GM19452 (cell line): Measurements from ENCODE around the gene UBAC2.
"Not testable (repeated sequence)": the region's sequence is repeated elsewhere in the genome, so short reads cannot be mapped to it uniquely, and the experiment has no call there.

ENCODE experiments used
- ATAC-seq: cut with Tn5 transposase; IDR thresholded peaks from one replicate; pipeline ENCODE4 v1.9.1; 2021; ENCODE audit not compliant: unreplicated experiment

The UBAC2 gene

DNA sequence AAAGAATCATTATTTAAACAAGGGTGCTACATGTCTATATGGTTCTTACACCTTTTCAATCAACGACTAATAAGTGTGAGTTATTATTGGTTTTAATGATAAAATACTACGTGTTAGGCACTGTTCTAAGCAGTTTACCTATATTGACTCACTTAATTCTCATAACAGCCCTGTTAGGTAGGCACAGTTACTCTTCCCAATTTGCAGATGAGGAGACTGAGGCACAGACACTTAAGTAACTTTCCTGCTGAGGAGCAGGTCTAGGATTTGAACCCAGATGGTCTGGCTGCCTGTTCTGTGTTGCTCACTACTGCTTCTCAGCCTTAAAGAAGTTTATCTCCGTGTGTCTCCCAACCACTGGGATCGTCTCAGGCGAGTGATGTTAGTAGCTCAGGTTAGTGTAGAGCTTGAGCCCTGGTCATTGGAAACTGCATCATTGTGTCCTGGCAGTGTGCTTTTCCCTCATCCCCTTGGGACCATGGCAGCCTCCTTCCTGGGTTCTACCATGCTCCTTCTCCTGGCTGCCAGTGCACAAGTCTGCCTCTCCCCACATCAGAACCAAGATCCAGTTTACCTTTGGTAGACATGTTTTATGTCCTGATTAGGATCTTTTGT, 10.9 kb downstream of the UBAC2 start:
- no peak for ATAC-seq

DNA sequence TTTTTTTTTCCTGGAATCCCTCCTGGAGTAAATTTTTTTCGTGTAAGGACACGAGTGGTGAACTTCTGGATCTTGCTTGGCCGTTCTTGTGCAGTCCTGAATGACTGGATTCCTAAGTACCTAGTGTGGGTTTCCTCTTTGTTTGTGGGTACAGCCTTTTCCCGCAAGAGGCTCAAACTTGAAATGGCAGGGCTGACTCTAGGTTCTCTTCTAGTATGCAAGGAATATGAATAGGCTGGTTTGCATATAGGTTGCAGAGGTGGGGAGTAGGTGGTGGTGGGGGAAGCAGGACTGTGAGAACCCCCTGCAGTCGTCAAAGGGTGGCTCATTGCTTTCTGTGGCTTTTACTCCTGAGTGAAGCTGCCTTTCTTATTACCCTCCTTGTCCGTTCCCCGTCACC, 13.6 kb downstream of the UBAC2 start:
- peak; percentile 73 for ATAC-seq

DNA sequence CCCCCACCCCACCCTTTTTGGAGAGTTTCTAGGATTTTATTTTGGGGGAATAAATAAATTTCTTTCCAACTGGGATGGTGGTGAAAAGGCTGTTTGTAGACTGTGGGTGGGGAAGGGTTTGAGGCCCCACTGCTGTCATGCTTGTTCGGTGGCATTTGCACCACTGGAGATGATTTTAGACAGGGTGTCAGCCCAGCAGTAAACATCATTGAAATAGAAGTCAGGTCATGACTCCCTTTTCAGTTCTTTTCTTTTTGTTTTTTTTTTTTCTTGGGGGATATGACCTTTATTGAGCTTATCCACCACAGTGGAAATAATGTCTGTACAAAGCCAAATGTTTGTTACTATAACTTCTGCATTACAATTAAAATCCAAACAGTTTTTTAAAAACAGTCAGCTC, 14.1 kb downstream of the UBAC2 start:
- ATAC-seq, result no peak

DNA sequence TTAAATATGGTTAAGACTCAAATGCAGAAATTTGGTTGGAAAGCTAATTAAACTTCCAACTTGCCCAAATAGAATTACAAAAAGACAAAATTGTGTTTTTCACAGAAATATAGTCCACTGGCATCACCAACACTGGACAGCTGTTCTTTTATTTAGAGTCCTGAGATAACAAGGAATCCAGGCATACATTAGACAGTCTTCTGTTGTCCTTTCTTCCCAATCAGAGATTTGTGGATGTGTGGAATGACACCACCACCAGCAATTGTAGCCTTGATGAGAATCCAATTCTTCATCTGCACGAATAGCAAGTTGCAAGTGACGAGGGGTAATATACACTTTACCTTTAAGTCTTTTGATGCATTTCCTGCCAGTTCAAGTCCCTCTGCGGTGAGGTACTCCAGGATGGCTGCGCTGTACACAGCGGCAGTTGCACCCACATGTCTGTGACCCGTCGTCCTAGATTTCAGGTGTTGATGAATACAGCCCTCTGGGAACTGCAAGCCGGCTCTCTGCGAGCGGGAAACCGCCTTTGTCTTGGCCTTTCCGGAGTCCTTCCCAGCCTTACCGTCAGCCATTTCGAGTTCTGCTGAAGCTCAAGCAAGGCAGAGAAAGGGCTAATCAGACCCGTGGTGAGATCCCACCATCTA, 14.7 kb downstream of the UBAC2 start:
- ATAC-seq, result no peak

DNA sequence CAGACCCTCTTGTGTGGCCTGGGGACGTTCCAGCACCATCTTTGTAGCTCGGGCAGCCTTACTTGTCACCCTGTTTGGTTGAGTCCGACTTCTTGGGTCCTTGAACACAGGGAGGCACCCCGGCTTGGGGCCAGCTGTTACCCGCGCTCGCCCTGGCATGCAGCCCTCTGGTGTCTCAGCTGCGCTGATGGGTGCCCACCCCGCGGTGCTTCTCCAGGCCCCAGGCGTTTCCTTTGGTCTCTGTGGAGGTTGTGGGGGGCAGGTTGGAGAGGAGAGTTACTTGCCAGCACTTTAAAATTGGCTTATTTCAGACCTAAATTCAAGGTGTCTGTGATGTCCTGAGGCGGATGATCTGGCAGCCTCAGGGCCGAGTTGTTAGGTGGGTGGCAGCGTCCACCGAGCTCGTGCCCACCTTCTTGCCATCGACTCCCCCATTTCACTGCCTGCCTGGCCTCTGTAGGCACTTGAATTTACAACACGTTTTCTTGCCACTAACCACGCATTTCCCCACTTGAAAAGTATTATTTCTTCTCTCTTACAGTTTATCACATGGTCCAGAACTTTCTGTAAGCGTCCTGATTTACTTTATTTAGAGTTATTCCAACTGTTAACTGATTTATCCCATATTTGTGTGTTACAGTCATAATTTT, 16.9 kb downstream of the UBAC2 start:
- no peak for ATAC-seq

DNA sequence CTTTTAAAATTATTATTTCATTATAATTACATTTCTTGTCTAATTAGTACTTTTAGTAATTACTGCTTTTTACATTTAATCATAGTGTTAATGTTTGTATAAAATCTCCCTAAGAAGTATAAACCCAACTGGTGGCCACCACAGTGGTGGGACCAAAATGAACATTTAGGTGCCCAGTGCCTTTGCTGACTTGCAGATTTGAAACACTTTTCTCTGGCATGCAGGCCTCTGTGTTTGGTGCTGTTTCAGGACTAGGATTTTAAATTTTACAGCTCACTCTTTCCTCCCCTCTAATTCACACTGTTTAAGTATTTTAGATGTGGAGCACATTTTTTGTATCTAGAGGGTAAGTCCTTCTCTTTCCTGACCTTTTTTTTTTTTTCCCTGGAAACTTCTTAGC, 17.5 kb downstream of the UBAC2 start:
- ATAC-seq, result no peak

DNA sequence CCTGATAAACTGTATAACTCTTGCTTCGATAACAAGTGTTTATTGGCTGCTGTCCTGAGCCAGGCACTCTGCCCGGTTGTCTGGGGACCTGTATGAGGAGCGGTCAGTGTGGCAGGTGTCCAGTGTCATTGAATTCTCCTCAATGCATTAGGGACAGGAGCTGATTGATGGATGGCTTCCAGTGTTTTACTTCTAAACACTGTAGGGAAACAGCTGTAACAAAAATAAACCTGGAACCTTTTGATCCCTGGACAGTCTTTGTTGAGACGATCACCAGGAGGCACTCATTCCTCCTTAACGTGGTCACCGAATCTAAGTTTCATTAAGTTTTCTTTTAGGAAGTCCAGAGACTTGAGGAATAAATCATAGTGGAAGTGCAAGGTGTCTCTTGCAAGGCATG, 17.9 kb downstream of the UBAC2 start:
- no peak for ATAC-seq

DNA sequence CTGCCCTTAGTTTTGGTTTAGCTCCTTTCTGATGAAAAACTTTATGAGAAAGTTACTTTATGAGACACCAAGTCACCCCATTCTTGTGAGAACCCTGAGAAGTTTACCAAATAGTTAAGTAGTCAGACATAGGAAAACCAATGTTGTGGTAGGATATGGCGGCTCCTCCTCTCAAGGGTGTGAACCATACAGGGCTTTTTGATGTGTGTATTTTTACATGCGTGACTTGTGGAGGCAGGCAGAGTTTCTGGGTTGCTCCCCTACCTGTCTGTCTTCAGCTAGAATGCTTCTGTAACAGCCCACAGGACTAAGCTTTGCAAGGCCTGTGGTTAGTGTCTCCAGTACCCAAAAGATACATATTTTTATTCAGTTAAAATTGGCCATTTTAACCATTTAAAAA, 18.3 kb downstream of the UBAC2 start:
- peak; percentile 62 for ATAC-seq

DNA sequence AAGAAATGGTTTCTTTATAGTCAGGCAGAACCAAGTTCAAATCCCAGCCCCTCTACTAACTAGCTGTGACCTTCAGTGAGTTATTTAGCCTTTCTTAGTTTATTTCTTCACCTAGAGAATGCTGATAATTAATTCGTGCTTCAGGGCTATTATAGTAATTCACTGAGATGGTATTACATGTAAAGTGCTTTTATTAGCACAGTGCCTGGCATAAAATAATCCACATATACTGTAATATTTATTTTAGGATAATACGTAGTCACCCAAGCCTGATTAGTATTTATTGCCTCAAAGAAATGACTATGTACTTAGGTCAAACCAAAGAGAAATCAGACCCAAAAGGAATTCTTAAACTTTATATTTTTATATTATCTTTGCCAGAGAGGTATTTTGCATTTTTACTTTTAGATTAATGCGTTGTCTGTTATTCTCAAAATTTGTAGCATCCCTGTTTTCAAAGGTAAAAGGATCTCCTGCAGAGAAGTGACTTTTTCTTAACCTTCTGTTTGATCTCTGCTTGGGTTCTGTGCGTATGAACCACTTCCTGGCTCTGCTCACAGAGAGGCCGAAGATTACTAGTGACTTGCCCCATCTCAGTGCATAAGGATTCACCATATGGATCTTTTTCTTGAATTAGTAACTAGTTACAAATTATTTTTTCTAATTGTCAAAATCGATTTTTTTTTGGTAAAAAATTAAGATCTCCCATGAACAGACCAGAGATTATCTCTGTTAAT, 19.7 kb downstream of the UBAC2 start:
- ATAC-seq, result no peak

DNA sequence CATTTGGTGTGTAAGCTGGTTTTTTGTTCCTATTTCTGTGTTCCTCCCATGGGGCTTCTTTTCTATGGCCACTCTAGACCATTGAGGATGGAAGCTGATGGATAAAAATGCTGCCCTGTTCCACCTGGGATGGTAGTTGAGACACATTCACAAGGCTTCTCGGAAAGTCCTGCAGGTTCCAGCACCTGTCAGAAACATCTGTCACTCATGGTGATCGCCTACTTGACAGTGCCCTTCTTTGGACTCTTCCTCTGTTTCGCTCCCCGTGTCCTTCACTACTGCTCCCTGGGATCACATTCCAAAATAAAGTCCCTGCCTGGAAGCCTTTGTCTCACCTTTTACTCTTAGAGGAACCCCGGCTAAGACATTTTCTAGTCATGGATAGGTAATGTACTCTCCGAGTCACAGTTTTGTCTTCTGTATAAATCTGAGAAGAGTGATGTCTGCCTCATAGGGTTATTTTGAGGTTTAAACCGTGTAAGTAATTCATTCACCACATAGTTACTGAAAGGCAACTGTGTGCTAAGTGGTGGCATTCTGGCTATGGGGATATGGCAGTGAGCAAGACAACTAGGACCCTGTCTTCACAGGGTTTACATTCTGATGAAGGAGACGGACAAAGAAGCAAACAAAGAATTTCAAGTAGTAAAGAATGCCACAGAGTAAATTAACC, 21.0 kb downstream of the UBAC2 start:
- ATAC-seq, result no peak

DNA sequence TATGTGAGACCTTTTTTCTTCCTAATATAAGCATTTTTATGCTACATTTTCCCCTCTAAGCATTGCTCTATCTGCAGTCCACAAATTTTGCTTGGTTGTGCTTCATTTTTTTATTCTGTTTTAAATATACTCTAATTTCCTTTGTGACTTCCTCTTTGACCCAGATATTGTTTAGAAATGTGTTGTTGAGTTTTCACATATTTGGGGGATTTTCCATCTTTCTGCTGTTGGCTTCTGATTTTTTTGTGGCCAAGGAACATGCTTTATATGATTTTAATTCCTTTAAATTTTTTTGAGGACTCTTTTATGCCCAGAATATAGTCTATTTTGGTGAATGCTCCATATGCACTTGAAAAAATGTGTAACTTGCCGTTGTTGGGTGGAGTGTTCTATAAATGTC, 22.9 kb downstream of the UBAC2 start:
- no peak for ATAC-seq

DNA sequence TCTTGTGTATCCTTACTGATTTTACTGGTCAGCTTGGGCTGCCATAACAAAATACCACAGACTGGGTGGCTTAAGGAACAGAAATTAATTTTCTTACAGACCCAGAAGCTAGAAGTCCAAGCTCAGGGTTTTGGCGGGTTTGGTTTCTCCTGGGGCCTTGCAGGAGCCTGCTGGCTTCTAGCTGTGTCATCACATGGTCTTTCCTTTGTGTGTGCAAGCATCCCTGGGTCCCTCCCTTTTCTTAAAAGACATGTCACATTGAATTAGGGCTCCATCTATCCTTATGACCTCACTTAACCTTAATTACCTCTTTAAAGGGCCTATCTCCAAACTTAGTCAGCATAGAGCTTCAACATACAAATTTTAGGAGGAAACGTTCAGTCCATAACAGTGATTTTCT, 23.4 kb downstream of the UBAC2 start:
- ATAC-seq, result no peak

DNA sequence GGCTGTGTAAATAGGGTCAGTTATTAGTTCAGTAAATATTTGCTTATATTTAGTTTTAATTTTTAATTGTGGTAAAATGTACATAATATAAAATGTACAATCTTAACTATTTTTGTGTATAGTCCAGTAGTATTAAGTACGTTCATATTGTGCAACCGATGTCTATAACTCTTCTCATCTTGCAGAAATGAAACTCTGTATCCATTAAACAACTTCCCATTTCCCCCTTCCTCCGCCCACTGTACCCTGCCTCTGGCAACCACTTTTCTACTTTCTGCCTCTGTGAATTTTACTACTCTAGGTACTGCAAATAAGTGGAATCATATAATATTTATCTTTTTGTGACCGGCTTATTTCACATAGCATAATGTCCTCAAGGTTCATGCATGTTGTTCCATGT, 24.4 kb downstream of the UBAC2 start:
- no peak for ATAC-seq

DNA sequence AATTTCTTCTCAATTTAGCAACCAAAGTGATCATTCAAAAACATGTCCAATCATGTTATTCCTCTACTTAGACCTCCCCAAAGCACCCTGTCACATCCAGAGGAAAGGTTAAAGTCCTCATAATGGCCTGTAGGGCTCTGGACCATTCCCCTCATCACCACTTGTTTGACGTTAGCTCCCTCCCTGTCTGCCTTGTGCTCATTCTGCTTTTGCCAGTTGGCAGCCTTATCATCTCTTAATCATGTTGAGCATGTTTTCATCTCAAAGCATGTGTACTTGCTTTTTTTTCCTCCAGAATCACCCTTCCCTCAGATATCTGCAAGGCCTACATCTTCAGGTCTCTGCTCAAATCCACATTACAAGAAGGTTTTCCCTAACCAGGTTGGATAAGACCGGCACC, 25.9 kb downstream of the UBAC2 start:
- ATAC-seq, result no peak

DNA sequence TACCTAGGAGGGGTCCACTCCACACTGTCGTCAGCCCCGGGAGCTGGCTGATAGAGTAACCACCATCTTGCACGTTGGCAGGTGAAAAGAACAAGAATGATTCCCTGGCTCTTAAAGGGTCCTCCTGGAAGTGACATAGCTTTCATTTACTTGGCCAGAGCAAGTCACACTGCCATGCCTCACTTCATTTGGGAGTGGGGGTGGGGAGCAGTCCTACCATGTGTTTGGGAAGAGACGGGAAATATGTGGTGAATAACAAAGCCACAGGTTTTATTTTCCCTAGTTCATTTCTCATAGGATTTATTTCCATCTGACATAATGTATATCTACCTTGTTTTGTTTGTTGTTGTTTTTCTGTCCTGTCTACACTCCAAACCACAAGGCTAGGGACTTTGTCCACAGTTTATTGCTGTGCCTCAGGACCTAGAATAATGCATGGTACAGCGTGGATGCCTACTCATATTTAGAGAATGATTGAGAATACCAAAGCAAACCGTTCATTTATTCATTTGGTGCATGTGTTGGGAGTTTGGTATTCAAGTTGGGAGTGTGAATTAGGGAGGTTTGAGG, 26.8 kb downstream of the UBAC2 start:
- ATAC-seq, result no peak

DNA sequence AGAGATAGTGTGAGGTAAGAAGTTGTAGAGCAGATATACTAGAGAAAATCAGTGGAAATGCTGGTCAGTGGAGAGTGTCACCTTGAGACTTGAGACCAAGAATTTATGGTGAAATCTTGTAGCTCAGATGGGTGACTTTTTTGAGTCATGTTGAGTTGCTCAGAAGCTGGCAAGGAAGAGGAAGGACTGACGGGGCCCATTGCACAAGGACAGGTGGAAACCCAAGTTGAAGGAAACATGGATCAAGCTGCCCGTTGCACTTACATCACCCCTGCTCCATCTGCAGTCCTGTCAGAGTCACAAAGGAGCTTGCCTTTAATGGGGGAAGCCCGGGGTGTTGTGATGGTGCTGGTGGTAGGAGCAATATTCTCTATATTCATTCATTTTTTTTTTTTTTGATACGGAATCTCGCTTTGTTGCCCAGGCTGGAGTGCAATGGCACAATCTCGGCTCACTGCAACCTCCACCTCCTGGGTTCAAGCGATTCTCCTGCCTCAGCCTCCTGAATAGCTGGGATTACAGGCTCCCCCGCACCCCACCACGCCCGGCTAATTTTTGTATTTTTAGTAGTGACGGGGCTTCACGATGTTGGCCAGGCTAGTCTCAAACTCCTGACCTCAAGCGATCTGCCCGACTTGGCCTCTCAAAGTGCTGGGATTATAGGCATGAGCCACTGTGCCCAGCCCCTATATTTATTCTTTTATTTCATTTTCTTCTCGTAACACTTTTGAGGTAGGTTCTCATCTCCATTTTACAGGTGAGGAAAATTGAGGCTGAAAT, 27.4 kb downstream of the UBAC2 start:
- ATAC-seq, result no peak

DNA sequence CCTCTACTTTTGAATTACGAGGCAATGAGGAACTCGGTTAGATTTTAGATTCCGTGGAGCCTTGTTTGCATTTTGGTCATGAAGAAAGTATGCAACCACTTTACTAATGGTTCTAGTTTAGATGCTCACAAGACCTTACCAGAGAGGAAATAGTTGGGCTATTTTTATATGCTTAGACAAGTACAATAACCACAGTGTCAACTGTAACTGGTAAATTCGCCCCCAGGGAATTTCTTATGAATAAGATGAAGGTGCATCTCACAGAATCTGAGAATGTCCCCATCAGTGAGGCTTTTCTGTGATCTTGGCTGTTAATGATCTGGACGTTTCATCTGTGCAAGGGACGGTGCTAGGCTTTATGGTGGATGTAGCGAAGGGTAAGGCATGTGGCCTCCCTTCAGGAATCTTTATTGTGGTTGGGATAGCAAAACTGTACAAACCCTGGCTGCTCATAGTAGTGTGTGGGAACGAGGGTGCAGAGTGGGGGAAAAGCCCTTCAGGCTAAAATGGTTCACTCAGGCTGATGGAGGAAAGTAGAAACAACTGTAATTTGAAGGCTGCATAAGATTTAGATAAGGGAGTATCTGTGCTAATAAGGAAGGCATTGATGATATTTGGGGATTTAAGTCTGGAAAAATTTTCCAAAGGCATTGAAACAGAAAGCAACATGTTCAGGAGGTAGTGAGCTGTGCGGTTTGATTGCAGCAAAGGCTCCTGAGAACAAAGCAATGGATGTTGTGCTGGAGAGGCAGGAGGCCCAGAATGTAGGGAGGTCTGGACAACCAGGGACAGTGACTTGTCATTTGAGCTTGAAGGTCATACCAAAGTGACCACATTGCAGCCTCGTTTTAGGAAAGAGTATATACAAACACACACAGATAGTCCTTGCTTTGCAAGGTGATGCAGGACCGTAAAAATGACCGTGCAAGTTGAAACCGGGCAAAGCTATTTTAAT, 28.4 kb downstream of the UBAC2 start:
- ATAC-seq, result peak; percentile 87

DNA sequence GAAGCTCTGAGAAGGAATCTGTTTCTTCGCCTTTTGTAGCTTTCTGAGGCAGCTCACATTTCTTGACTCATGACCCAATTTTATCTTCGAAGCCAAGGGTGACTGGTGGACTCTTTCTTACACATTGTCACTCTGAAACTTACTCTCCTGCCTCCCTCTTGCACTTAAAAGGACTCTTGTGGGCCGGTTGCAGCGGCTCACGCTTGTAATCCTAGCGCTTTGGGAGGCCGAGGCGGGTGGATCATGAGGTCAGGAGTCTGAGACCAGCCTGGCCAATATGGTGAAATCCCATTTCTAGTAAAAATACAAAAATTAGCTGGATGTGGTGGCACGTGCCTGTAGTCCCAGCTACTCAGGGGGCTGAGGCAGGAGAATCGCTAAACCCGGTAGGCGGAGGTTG, 29.9 kb downstream of the UBAC2 start:
- ATAC-seq, result not testable (repeated sequence)

DNA sequence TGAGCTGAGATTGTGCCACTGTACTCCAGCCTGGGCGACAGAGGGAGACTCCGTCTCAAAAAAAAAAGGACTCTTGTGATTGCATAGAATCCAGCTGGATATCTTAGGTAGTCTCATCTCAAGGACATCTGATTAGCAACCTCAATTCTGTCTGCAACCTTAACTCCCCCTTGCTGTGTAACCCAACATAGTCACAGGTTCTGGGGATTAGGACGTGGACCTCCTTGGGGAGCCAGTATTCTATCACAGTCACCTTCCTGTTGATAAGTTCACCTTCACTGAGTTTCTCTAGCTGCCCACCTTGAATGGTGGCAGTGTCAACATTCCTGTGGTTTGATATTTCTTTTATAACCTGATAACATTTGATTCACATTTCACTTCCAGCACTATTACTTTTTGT, 30.3 kb downstream of the UBAC2 start:
- no peak for ATAC-seq
